GM12878 (cell line): ENCODE data around the gene SMPD3. TPM values are rescaled to one million over a fixed set of nuclear protein-coding genes. Genes with fewer than 3 reads are reported as not detected.

Experiments used
- ATAC-seq: fragments of 200-7000 bp; cut with Tn5 transposase; 3 replicates; pipeline ENCODE4 v1.9.1; 2020; ENCODE audit warnings: mild to moderate bottlenecking, moderate library complexity
- BruUV-seq: library from RNA; stranded (reverse); fragments of 400-500 nt; replicated peaks from 2 replicates; lab custom pipeline; 2021; lab: Mats Ljungman, UMichigan
- CTCF ChIA-PET: fragments of 300-600 bp; sonication (Branson Sonifier 250); formaldehyde crosslinking; extraction: SDS; loops from one replicate; lab custom pipeline; 2021; ENCODE audit warnings: inconsistent platforms; lab: Yijun Ruan, JAX
- POLR2A ChIA-PET: fragments of 350-600 bp; formaldehyde crosslinking; extraction: SDS; loops from one replicate; lab custom pipeline; 2021; ENCODE audit warnings: inconsistent platforms; lab: Charles Lee
- RAD21 ChIA-PET: fragments of 300-600 bp; sonication (Branson Sonifier 250); formaldehyde crosslinking; loops from one replicate; lab custom pipeline; 2023; ENCODE audit warnings: antibody characterized with exemption; ENCODE audit not compliant: unreplicated experiment; lab: Charles Lee
- SMC1A ChIA-PET: fragments of 300-600 bp; sonication (Branson Sonifier 250); formaldehyde crosslinking; loops from one replicate; lab custom pipeline; 2023; ENCODE audit not compliant: unreplicated experiment, uncharacterized antibody; lab: Charles Lee
- DNase-seq: peaks from one replicate; pipeline ENCODE4 v3.0.0-alpha.2; 2011; ENCODE audit warnings: low read depth, low spot score
- FAIRE-seq: peaks from 3 replicates; lab custom pipeline; 2011; peaks lifted over from hg19 to GRCh38; lab: Jason Lieb, UNC
- H2AFZ ChIP-seq: 2 replicates; pipeline ENCODE4 v1.6.0; 2011; ENCODE audit warnings: low read depth, low read length, control low read depth; ENCODE audit not compliant: control insufficient read depth
- H3K27ac ChIP-seq: 2 replicates; pipeline ENCODE4 v1.5.1; 2011; ENCODE audit warnings: control low read depth; ENCODE audit not compliant: control insufficient read depth, insufficient read depth
- H3K27me3 ChIP-seq, 2 experiments: replicated peaks in 1 of 2; 2 replicates each; pipeline versions ENCODE4 v1.6.0 to v1.6.1; 2011; ENCODE audit warnings: low read length in 1 of 2; ENCODE audit not compliant: control insufficient read depth in 2 of 2, insufficient read depth in 2 of 2
- H3K36me3 ChIP-seq, 2 experiments: 2 replicates each; pipeline ENCODE4 v1.5.1; 2011; ENCODE audit warnings: low read length in 1 of 2; ENCODE audit not compliant: control insufficient read depth in 2 of 2, insufficient read depth in 2 of 2
- H3K4me1 ChIP-seq: 2 replicates; pipeline ENCODE4 v1.6.1; 2011; ENCODE audit warnings: mild to moderate bottlenecking, low read length, moderate library complexity, mixed read lengths; ENCODE audit not compliant: control insufficient read depth, insufficient read depth
- H3K4me2 ChIP-seq: 2 replicates; pipeline ENCODE4 v1.6.0; 2011; ENCODE audit warnings: control low read depth; ENCODE audit not compliant: control insufficient read depth, insufficient read depth
- H3K4me3 ChIP-seq: fragments of 200-600 bp; sonication (generic); 2 replicates; pipeline ENCODE4 v1.5.1; 2016
- H3K79me2 ChIP-seq: 2 replicates; pipeline ENCODE4 v1.6.0; 2011; ENCODE audit warnings: low read length; ENCODE audit not compliant: control insufficient read depth, insufficient read depth
- H3K9ac ChIP-seq: 2 replicates; pipeline ENCODE4 v1.8.0; 2011; ENCODE audit warnings: low read length, control low read depth, mixed read lengths; ENCODE audit not compliant: control insufficient read depth, insufficient read depth
- H3K9me3 ChIP-seq: replicated peaks from 3 replicates; pipeline ENCODE4 v1.5.1; 2011; ENCODE audit warnings: mild to moderate bottlenecking, low read length; ENCODE audit not compliant: control insufficient read depth, insufficient read depth
- H4K20me1 ChIP-seq: 2 replicates; pipeline ENCODE4 v1.6.0; 2011; ENCODE audit not compliant: control insufficient read depth, insufficient read depth
- EED ChIP-seq: sonication (generic); IDR thresholded peaks from 2 replicates; pipeline ENCODE4 v1.6.1; 2016; ENCODE audit warnings: antibody characterized with exemption, low read depth
- ESRRA ChIP-seq: IDR thresholded peaks from 2 replicates; pipeline ENCODE4 v1.6.1; 2012; ENCODE audit warnings: mild to moderate bottlenecking, low read length, improper control_type of control experiment
- IRF4 ChIP-seq: IDR thresholded peaks from 2 replicates; pipeline ENCODE4 v1.6.1; 2011; ENCODE audit warnings: low read depth, low read length
- KAT2A ChIP-seq: conservative IDR thresholded peaks from 2 replicates; pipeline ENCODE4 v1.6.1; 2011; ENCODE audit warnings: low read depth, low read length; ENCODE audit not compliant: control insufficient read depth
- MEF2A ChIP-seq: IDR thresholded peaks from 2 replicates; pipeline ENCODE4 v1.6.1; 2011; ENCODE audit warnings: low read depth, mild to moderate bottlenecking, low read length, moderate library complexity; ENCODE audit not compliant: insufficient read depth
- MTA3 ChIP-seq: IDR thresholded peaks from 2 replicates; pipeline ENCODE4 v1.6.1; 2012; ENCODE audit warnings: low read length, inconsistent platforms, borderline replicate concordance
- POLR2AphosphoS2 ChIP-seq: IDR thresholded peaks from 2 replicates; pipeline ENCODE4 v1.6.1; 2011; ENCODE audit warnings: low read depth, mild to moderate bottlenecking, low read length, improper control_type of control experiment, moderate library complexity
- SMARCA5 ChIP-seq: fragments of 450-650 bp; IDR thresholded peaks from 2 replicates; pipeline ENCODE4 v1.6.1; 2017; ENCODE audit warnings: mild to moderate bottlenecking
- STAT1 ChIP-seq: fragments of 450-650 bp; conservative IDR thresholded peaks from 2 replicates; pipeline ENCODE4 v1.6.1; 2014; ENCODE audit warnings: antibody characterized with exemption, mild to moderate bottlenecking
- TBL1XR1 ChIP-seq: IDR thresholded peaks from 2 replicates; pipeline ENCODE4 v1.6.1; 2012; ENCODE audit warnings: low read depth, low read length, improper control_type of control experiment
- ZNF384 ChIP-seq: IDR thresholded peaks from 2 replicates; pipeline ENCODE4 v1.6.1; 2012; ENCODE audit warnings: low read depth, mild to moderate bottlenecking, low read length, improper control_type of control experiment, borderline replicate concordance
- WGBS: methylation state at CpG from one replicate; pipeline ENCODE4 v1.1.6; 2016; ENCODE audit warnings: low lambda C conversion rate; ENCODE audit not compliant: insufficient replicate concordance, insufficient coverage; ENCODE audit errors: missing lambda C conversion rate; 5-methylcytosine and 5-hydroxymethylcytosine counted together
- in situ Hi-C: fragments of 300-500 bp; cut with MboI; formaldehyde crosslinking; loops from 9 replicates; pipeline ENCODE4 v1.14.3; 2018; ENCODE audit warnings: mixed read lengths
- intact Hi-C: fragments of 100-400 bp; cut with micrococcal nuclease; formaldehyde crosslinking; loops from one replicate; pipeline ENCODE4 v1.14.2; 2022; ENCODE audit not compliant: unreplicated experiment
- polyA plus RNA-seq, 11 experiments: library from polyadenylated mRNA; depleted of rRNA in 4 of 11; unstranded in 6 of 11; stranded (reverse) in 5 of 11; fragments of >200 nt; fragmentation: Nextera tagmentation in 4 of 11; fragmentation: Illumina TruSeq in 1 of 11; extraction: Ambion mirVana in 4 of 11; extraction: Trizol in 1 of 11; gene quantifications; 1 replicate in 1 of 11; 2 replicates in 10 of 11; pipeline versions ENCODE4 v1.2.1 to v1.2.3, GENCODE V29; 2011 to 2016; ENCODE audit warnings: inconsistent platforms in 2 of 11, missing spikeins in 2 of 11, low read depth in 1 of 11
- total RNA-seq, 4 experiments: library from RNA; depleted of rRNA in 3 of 4; stranded (reverse); fragments of >200 nt in 3 of 4; fragmentation: Illumina TruSeq in 1 of 4; extraction: Trizol in 1 of 4; gene quantifications; 2 replicates each; pipeline versions ENCODE4 v1.2.1 to v1.2.3, GENCODE V29; 2013 to 2021
- TF ChIP-seq, protein P1 (sequence below): IDR thresholded peaks from 2 replicates; pipeline ENCODE4 v1.6.1; 2011; ENCODE audit warnings: low read depth, mild to moderate bottlenecking, low read length, moderate library complexity, borderline replicate concordance; ENCODE audit errors: extremely low read depth

Gene SMPD3
- total and polyA plus RNA-seq, 10 of the 15 experiments (the other 5 are each of a cell fraction or from before 2014, with no cell fraction given): 0.04 to 2.0 (median 1.2) TPM

GRCh38 chr16:68354816-68355215, 93.5 kb downstream of the SMPD3 start:
- Histone ChIP-seq H3K9ac (no peak overlapping the region), H3K79me2 (no peaks in the 10 kb centered on the region), H3K4me1 (peaks cover 23% of the 10 kb centered on the region), H4K20me1 (no peaks in the 10 kb centered on the region), H3K4me3 (no peak overlapping the region), H2AFZ (no peak overlapping the region), H3K9me3 (no peaks in the 10 kb centered on the region), H3K27ac (no peak overlapping the region), H3K4me2 (no peak overlapping the region), H3K36me3 (peaks cover 30 to 46% of the 10 kb centered on the region in 2 experiments), H3K27me3 (no peaks in the 10 kb centered on the region)
- WGBS: 98% methylated on average over 8 of the region's 9 CpGs
- ATAC-seq: no peak
- ChIA-PET CTCF (interaction anchor here (2.0 to 4.6 kb wide), 2 partner anchors 15 to 94 kb away, joined by 5 to 16 read pairs; no protein-coding TSS in a partner anchor), SMC1A (no interaction called here), RAD21 (interaction anchor here (1.2 to 1.3 kb wide), 2 partner anchors 26 to 93 kb away, joined by 3 read pairs; no protein-coding TSS in a partner anchor), POLR2A (no interaction called here)
- no peak for FAIRE-seq
- intact Hi-C loops (no loop called here), in situ Hi-C loops (no loop called here)
- TF ChIP-seq STAT1: no peak
- TF ChIP-seq KAT2A: no peak
- TF ChIP-seq MEF2A: no peak
- no peak for DNase-seq
- no TSS peak for BruUV-seq

- ATAC-seq (no peak), FAIRE-seq (no peak)
- no peaks in the 10 kb centered on the region for H3K27me3 ChIP-seq
- in situ Hi-C loops (no loop called here), intact Hi-C loops (no loop called here)
- H2AFZ ChIP-seq: no peak overlapping the region
- no peak overlapping the region for H3K9ac ChIP-seq
- H4K20me1 ChIP-seq: no peaks in the 10 kb centered on the region
- no peaks in the 10 kb centered on the region for H3K79me2 ChIP-seq
- H3K4me1 ChIP-seq: peaks cover 23% of the 10 kb centered on the region
- CTCF ChIA-PET: no interaction called here
- no peaks in the 10 kb centered on the region for H3K9me3 ChIP-seq
- no TSS peak for BruUV-seq
- WGBS: 93% methylated on average over 13 of the region's 13 CpGs
- SMC1A ChIA-PET: interaction anchor here (0.6 kb wide), 1 partner anchor 84 kb away, joined by 3 read pairs; no protein-coding TSS in a partner anchor
- H3K36me3 ChIP-seq: peaks cover 31 to 47% of the 10 kb centered on the region in 2 experiments
- no peak overlapping the region for H3K4me2 ChIP-seq
- TF ChIP-seq ZNF384: no peak
- TF ChIP-seq SMARCA5: no peak
- TF ChIP-seq POLR2AphosphoS2: no peak
- TF ChIP-seq MTA3: no peak
- TF ChIP-seq TBL1XR1: no peak
- TF ChIP-seq IRF4: no peak
- TF ChIP-seq, protein P1, sequence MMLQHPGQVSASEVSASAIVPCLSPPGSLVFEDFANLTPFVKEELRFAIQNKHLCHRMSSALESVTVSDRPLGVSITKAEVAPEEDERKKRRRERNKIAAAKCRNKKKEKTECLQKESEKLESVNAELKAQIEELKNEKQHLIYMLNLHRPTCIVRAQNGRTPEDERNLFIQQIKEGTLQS: no peak
- TF ChIP-seq ESRRA: no peak
- no peak for TF ChIP-seq EED
- TF ChIP-seq, all 136 proteins: peak for 0
- Histone ChIP-seq H3K4me3 (no peak overlapping the region), H3K27ac (no peak overlapping the region)
- POLR2A ChIA-PET: interaction anchor here (0.6 kb wide), 1 partner anchor 388 kb away, joined by 6 read pairs; no protein-coding TSS in a partner anchor
- no peak for DNase-seq
- RAD21 ChIA-PET: no interaction called here
Measured at GRCh38 chr16:68353366-68353765, 94.9 kb downstream of the SMPD3 start.
